Renal pelvis (tissue), 4 donors: ENCODE data around the gene RERE. TPM values are rescaled to one million over a fixed set of nuclear protein-coding genes. Genes with fewer than 3 reads are reported as not detected.

Experiments
- DNase-seq: peaks from one replicate; pipeline ENCODE4 v3.0.0-alpha.2; 2013
- polyA plus RNA-seq, 3 donors: library from polyadenylated mRNA; unstranded; fragments of 120-200 nt; gene quantifications; one replicate each; pipeline ENCODE4 v1.2.1, GENCODE V29; 2013; ENCODE audit not compliant: insufficient read length in 3 of 3

Gene RERE
- polyA plus RNA-seq, 3 donors, result 142 to 161 (median 146) TPM

DNA sequence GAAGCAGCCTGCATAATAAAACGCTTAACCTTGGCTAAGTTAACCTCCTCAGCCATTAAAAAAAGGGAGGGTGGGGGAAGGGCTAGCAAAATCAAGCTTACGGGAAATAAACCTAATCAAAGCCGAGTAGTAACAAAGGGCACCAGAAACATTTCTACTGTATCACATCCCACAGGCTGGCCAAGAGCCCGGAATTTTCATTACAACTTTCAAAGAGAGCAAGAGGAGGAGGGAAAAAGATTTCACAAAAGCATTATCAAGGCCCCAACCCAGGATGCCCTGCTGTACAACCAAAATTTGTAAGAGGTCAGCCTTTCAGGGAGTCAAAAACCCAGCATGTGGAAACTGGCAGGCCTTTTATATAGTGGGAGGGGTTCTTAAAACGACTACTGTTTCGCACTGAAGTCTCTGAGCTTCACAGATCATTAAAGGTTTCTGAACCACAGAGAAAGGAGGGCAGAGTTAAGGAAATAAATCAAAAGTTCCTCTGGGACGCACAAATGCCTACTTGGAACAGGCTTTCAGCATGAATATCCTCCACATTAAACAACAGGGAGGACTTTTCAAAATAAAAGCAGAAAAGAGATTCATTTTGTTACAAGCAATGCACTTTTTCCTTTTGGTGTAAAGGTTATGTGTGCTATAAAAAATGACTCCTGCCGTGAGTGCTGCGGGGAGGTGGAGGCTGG is 409.1 kb downstream of the RERE start:
- DNase-seq, result peak; percentile 91

DNA sequence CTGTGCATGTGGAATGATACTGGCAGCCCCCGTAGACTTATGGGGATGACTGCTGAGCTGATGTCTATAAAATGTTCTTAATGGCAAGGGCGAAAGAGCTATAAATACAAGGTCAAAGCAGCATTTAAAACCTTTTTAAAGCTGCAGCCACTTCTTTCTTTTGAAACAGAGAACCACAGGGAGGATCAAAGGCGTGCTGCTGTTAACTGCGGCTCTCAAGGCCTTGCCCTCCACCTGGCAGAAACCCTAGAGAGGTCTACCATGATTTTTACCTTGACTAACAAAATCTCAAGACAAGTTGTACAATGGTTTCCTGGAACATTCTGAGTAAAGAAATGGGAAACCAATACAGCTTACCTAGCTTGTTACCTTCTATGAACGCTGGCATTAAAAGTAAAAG is 409.8 kb downstream of the RERE start:
- DNase-seq, result no peak

DNA sequence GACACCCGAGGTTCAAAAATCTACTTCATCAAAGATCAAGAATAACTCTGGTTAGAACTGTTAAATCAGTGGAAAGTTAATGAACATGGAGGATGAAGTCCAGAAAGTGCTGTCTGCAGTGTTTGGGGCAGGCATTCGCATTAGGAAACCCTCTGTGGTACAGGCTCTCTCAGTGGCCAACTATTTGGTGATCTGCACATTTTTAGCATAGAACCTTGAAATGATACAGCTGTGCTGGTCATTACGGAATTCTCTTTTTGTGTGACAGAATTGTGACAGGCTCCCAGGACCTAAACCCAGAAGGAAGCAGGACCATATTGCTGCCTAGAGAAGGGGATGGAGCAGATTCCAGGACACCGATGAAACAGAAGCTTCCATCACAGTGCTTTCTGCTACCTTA is 410.5 kb downstream of the RERE start:
- no peak for DNase-seq

DNA sequence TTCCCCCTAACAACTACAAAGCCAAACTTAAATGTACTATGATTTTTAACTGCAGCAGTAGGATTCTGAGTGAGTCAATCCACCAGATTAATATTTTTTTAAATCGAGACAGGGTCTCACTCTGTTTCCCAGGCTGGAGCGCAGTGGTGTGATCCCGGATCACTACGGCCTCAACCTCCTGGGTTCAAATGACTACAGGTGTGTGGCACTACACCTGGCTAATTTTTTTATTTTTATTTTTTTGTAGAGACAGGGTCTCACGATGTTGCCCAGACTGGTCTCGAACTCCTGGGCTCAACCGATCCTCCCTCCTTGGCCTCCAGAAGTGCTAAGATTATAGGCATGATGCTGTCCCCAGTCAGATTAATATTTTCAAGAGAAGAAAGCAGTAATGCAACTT is 411.4 kb downstream of the RERE start:
- DNase-seq, result no peak

DNA sequence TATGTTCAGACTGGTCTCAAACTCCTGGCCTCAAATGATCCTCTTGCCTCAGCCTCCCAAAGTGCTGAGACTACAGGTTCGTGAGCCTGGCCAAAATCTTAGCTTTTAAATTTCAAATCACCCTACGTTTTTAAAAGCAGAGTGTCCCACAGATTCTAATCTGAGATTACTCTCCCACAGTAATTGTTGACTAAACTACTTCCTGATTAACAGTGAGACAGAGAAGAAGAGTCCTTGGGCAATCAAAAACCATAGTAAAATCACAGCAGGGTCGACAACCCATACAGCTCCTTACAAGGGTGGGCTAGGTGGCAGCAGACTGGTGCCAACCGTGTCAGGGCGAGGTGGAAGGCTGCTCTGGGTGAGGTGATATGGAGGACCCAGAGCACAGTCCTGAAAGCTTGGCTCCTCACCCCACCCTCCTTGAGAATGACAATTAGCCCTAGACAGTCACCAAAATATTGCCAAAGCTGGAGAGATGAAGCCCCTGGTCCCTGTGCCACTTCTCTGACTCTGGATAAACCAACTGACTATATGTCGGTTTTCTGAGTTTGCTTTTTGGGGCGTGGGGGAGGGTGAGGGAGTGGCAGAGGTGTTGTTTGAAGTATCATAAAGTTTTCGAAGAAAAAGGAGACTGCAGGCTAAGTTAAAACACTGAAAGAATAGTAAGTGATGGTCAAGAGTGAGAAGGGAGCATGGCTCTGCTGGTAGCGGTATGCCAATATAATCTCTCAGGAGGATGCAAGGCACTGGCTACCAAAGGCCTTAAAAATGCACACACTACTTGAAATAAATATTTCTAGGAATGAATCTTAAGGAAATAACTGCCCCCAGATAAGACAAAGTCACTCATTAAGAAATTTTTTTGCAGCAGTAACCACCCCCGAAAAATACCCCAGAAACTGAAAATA is 412.7 kb downstream of the RERE start:
- no peak for DNase-seq

DNA sequence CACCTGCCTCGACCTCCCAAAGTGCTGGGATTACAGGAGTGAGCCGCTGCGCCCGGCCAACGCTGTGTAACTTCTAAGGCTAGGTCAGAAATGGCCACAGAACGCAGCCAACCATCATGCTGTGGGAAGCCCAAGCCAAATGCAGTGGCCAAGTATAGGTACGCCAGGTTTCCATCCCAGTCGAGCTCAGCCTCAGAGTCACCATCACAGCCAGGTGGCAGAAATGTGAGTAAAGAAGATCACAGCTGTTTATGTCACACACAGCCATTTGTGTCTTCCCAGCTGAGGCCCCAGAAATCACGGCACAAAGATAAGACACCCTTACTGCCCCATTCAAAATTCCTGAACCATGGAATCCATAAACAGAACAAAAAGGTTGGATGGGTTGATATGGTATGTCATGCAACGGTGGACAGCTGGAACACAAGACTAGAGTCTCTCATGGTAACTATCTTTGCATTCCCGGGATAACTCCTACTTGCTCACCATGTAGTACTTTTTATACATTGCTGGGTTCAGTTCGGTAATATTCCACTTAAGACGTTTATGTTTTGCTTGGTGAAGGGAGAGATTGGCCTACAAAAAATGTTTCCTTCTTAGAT is 415.2 kb downstream of the RERE start:
- DNase-seq, result no peak

DNA sequence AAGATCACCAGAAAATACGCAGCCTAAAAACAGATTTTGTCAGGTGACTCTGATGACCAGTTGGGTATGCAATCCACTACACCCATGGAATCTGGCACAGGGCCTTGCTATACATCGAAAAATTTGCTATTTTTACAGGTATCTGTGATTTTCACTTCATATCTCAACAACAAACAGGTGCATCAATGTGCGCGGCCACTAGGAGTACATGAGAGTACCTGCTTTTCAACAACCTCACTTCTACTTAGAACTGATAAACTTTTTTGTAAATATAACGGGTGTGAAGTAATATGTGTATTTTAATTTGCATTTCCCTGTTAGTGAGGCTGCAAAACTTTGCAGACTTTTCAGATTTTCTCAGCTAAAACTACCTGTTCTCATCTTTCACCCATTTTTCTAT is 418.8 kb downstream of the RERE start:
- no peak for DNase-seq

DNA sequence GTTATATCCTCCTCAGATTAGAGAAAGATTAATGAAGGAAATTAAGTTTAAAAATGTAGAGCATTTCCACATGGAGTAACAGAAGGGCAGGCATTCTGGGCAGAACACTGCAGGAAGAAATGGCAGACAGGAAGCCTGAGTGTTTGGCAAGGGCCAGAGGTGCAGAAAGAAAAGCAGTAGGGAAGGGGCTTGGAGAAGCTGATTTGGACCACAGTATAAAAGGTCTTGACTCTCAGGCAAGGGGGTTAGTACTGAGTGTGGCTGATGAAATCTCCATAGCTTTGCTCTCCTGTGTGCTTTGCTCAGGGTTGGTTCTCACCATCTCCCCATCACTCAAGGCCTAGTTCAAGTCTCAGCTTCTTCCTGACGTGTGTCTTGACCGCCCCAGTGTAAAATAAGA is 419.4 kb downstream of the RERE start:
- no peak for DNase-seq

DNA sequence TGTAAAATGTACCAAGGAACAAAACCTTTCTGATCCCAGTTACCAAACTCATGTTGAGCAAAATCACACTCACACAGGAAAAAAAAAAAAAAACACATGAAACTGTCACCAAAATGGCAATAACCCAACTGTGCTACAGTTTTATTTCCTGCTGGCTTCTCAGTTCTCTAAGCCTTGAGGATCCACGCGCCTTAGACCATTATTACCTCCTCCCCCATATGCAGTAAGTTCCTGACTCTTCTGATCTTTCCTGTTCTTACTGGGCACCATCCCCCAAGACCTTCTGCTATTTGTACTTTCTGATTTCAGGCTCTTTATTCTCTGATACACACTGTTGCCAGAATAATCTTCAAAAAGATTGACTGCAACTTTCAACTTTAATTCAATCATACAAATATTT is 419.9 kb downstream of the RERE start:
- DNase-seq, result no peak

DNA sequence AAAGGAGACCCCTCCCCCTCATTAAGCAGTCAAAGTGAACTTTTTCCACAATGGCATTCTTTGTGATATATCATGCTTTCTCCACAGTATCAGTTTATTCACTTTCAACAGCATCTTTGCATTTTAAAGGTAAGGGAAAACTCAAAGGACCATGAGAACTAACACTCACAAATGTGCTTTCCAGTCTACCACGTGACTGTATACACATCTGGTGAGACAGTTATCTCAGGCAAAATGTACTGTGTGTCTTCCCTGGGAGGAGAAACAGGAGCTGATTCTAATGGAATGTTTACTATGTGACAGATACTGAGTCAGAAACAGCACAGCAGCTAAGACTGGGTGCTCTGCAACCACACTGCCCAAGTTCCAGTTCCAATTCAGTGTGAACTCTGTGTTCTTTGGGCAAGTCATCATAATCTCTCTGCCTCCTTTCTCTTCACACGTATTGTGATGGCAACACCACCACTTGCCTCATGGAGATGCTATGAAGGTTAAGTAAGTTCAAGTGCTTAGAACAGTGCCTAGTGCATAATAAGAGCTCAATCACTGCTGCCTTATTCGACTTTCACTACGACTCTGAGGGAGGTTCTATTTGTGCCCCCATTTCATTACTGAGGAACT is 420.5 kb downstream of the RERE start:
- DNase-seq, result no peak

DNA sequence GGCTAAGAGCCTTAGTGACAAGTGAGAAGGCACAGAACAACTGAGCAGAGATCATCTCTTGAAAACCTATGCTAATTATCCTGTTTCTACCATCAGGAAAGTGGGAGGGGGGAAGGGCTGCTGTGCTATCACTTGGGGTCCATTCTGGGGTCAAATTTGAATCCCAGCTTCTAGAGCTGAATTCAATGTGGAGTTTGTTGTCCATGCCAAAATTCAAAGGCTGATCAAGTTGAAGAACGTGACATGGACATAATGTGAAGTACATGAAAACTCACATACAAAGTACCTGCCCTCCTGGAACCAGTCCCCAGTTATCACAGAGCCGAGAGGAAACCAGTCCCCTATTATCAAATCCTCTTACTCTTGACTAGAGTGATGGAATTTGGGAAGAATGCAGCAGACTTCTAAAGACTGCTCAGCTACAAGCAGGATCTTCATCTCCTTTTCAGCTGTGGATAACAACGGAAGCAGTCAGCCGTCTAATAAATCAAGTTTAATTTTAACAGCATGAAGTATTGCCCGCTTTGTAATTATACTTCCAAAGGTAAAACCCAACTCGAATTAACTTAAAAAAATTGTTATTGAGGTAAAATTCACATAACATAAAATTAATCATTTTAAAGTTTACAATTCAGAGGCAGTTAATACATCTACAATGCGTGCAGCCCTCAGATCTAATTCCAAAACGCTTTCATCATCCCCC is 421.2 kb downstream of the RERE start:
- no peak for DNase-seq

DNA sequence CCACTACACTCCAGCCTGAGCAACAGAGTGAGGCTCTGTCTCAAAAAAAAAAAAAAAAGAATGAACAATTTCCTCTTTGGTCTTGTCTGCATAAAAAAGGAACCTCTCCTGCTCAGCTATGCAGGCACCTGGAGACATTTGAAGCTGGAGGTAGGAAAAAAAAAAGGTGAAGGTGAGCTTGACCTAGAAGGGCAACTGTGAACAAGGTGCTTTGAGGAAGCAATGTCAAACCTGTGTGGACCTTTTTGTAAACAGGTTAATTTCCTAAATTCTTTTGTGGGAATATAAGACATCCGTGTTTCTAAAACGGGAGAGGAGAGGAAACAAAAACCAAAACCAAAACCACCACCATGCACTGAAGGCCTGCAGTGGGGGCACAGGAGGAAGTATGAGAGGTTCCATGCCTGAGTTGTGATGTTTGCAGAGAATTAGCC is 422.0 kb downstream of the RERE start:
- no peak for DNase-seq

DNA sequence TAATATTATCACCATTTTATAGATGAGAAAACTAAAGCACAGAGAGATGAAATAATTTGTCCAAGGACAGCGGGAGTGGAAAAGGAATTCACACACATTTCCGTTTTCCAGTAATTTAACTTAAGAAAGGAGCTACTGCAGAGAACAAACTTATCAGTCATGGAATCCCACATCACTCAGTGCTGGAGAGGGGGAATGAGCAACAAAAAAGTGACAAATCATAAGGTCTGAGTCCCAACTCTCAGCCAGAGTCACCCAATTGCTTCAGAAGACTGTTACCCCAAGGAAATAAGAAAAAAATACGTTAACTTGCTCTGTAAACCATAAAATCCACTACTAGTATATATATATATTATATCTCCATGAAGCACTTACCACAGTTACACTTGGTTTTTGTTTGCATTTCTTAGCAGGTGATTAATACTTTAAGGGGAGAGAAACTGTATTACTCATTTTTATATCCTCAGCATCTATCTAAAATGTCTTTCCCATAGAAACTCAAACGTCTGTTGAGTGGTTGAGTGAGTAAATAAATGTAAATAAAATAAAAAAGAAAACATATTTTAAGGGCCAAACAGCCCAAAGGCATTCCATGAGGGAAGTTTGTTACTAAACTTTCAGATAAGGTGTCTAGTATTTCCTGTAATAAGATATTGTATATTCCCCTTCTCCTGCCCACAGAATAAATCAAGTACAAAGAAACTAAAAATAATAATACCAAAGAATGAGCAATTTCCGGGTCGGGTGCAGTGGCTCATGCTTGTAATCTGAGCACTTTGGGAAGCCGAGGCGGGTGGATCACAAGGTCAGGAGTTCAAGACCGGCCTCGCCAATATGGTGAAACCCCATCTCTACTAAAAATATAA is 422.8 kb downstream of the RERE start:
- DNase-seq, result no peak

DNA sequence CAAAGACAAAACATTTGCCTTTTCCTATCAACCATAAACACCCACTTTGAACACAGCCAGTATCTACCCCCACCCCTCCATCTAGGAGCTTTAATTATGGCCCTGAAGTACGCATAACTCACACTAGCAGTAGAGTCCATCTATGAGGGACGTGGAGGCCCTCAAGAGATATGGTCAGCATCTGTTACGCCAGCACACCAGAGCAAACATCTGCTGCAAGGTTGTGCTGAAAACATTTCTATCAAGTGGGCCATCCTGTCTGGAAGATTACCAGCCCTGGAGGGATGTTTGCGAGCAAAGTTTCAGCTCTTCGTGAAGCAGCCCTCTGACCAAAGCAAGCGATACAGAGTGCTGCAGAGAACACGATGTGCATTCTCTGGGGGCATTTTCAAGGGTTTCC is 424.9 kb downstream of the RERE start:
- DNase-seq, result no peak

DNA sequence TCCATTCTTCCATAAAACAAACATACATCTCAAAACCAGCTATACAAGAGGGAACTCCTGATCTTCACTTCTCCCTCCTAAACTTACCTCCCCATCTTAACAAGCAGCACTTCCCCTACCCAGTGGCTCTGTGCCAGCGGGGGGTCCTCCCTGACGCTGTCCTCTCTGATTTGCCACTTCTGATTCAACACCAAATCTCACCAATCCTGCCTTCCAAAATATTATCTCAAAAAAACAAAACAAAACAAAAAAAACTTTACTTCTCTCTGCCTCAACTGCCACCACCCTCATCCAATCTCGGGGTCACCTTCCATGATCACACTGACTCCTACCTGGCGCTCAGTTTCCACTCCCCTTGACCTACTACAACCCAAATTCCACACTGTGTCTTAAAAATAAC is 426.7 kb downstream of the RERE start:
- DNase-seq, result no peak

DNA sequence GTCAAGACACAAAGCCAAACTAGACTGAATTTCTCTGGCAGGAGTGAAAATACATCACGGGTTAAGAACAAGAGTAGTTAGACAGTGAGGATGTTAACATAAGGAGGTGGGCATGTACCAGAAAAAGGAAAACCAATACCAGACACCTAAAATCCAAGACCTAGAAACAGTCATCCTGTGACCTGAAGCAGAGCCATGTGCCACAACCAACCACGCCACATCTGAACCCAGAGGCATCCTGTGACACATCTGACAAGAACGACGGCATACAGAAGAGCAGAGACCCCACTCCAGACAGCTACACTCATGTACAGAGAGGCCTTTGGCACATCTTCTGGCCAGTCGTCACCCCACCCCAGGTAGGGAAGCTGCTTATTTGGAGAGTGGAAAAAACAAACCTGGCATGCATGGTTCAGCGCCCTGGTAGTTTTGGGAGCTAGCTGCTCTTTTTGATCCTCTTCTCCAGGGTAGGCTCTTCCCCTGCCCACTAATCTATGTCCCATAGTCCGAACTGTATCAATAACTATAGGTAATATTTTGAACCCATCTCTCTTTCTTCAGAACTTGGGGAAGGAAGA is 427.4 kb downstream of the RERE start:
- no peak for DNase-seq

DNA sequence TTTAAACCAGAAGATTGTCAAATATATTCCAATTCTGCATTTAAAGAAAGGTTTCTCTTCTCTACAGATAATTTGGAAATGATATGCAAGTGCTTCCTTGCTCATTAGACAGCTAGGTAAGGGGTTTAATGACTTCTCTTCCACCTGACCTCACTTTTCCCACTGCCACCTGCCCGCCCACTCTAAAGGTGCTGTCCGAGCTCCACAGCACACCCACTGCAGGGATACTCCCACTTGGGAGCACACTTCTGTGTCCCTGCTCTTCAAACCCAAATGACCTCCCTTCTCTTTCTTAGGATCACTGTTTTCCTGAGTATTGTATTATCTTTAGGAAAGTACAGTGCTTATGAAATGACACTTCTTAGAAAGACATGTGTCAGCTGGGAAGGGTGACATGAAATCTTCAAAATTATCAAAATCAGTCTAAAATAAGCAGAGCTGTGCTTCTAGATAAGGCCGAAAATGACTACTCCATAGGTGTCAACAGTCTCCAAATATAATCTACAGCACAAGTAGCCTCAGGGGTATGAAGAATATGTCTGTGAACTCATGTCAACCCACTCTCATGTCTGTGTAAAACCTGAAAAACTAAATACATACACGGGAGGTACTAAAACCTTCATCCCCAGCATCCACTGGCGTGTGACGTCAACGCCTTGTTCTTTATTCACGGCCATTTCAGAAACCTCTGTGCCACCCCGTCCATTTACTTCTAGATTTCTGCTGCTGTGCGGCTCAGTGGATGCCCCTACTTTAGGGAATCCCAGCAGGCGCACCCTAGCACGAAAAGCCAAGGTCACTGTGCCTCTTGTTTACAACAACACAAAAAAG is 428.5 kb downstream of the RERE start:
- no peak for DNase-seq

DNA sequence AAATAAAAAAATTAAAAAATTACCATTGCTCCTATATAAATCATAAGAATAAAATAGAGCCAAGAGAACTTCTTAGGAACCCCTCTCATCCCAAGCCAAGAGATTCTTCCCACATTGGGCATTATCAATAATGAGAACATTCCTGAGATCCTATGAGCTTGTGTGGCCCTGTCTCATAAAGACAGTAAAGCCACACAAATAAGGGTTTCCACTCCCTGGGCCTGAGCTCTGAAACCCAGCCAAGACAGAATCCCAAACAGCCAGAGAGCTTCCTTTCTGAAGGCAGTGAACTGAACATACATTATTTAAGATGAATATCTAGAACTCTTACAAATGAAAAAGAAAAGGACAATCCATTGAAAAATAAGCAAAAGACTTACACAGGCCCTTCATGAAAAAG is 431.2 kb downstream of the RERE start:
- no peak for DNase-seq

DNA sequence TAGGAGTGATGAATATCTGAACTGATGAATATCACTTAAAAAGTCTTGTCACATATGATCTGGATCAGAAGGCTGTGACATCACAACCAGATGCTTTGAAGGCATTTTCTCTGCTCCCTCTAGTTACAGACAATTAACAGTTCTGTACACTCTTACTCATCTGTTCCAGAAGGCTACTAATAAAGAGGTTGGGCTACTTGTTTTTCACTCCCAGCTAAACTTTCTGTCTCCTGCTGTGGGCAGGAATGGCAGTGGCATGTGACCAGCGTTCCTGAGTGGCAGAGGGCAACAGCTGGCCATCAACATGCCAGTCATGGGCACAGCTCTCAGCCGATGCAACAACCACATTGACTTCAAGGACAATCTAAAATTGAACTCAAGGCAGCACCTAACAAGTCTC is 432.9 kb downstream of the RERE start:
- DNase-seq, result no peak

DNA sequence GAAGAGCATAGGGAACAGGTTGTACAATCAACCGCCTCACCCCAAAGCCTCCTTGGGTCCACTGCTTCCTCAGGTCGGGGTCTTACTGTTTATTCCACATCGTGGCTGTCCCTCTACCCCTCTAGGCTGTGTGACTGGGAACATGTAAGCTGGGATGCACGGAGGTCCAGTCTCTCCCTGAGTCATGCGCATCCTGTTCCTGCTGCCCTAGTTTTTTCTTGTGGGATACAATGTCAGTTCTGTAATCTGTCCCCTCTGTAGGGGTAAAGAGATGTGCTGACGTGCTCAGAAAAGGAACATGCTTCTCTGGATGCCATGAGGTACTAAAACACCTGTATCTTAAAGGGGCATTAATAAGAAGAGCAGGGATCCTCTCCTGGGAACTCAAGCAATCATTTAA is 433.4 kb downstream of the RERE start:
- DNase-seq, result no peak
